Nephron (organoid): Measurements from ENCODE around the gene ITFG1.
A peak's percentile ranks its signal among the peaks of the same experiment; 100 is the strongest.
"Not testable (repeated sequence)": the region's sequence is repeated elsewhere in the genome, so short reads cannot be mapped to it uniquely, and the experiment has no call there.

Source experiments
- H3K27ac Mint-ChIP-seq, 3 experiments: 2 replicates each; pipeline ENCODE4 v1.8.0; 2020; ENCODE audit warnings: mixed read lengths in 3 of 3, mild to moderate bottlenecking in 2 of 3, moderate library complexity in 1 of 3
- H3K27me3 Mint-ChIP-seq: 2 replicates; pipeline ENCODE4 v1.8.0; 2021; ENCODE audit warnings: low read depth, mild to moderate bottlenecking, moderate library complexity, mixed read lengths
- H3K36me3 Mint-ChIP-seq: 2 replicates; pipeline ENCODE4 v1.8.0; 2020; ENCODE audit warnings: low read depth, mixed read lengths
- H3K4me1 Mint-ChIP-seq: 2 replicates; pipeline ENCODE4 v1.8.0; 2020; ENCODE audit warnings: mixed read lengths
- H3K4me3 Mint-ChIP-seq, 3 experiments: 2 replicates each; pipeline ENCODE4 v1.8.0; 2020; ENCODE audit warnings: mild to moderate bottlenecking in 3 of 3, mixed read lengths in 3 of 3, moderate library complexity in 2 of 3
- H3K9me3 Mint-ChIP-seq: 2 replicates; pipeline ENCODE4 v1.8.0; 2020; ENCODE audit warnings: mixed read lengths
- TF ChIP-seq, protein P1 (sequence below), 3 experiments: fragments of 200-600 bp; sonication (generic); IDR thresholded peaks; one replicate each; pipeline ENCODE4 v1.5.0; 2021; ENCODE audit warnings: antibody characterized with exemption in 3 of 3; ENCODE audit not compliant: unreplicated experiment in 3 of 3

The ITFG1 gene

DNA sequence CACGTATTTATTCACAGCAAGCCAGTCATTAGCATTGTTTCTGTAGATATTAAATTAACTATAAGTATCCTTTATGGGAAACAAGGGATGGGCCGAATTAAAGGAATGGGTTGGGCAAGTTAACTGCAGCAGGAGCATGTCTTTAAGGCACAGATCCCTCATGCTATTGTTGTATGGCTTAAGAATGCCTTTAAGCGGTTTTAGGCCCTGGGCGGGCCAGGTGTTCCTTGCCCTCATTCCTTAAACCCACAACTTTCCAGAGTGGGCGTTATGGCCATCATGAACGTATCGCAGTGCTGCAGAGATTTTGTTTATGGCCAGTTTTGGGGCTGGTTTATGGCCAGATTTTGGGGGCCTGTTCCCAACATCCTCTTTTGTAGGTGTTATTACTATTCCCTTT is 9.3 kb upstream of the ITFG1 start:
- H3K9me3 Mint-ChIP-seq: no peaks in the 10 kb centered on the region
- TF ChIP-seq, protein P1, sequence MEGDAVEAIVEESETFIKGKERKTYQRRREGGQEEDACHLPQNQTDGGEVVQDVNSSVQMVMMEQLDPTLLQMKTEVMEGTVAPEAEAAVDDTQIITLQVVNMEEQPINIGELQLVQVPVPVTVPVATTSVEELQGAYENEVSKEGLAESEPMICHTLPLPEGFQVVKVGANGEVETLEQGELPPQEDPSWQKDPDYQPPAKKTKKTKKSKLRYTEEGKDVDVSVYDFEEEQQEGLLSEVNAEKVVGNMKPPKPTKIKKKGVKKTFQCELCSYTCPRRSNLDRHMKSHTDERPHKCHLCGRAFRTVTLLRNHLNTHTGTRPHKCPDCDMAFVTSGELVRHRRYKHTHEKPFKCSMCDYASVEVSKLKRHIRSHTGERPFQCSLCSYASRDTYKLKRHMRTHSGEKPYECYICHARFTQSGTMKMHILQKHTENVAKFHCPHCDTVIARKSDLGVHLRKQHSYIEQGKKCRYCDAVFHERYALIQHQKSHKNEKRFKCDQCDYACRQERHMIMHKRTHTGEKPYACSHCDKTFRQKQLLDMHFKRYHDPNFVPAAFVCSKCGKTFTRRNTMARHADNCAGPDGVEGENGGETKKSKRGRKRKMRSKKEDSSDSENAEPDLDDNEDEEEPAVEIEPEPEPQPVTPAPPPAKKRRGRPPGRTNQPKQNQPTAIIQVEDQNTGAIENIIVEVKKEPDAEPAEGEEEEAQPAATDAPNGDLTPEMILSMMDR (IDR thresholded peaks at IDR 0.05; ENCODE audit: unreplicated experiment in 3 of 3): no peak
- peaks cover 4% of the 10 kb centered on the region for H3K4me1 Mint-ChIP-seq
- no peaks in the 10 kb centered on the region for H3K27me3 Mint-ChIP-seq
- no peak overlapping the region for H3K27ac Mint-ChIP-seq
- peaks cover 5% of the 10 kb centered on the region for H3K36me3 Mint-ChIP-seq
- H3K4me3 Mint-ChIP-seq: no peak overlapping the region

DNA sequence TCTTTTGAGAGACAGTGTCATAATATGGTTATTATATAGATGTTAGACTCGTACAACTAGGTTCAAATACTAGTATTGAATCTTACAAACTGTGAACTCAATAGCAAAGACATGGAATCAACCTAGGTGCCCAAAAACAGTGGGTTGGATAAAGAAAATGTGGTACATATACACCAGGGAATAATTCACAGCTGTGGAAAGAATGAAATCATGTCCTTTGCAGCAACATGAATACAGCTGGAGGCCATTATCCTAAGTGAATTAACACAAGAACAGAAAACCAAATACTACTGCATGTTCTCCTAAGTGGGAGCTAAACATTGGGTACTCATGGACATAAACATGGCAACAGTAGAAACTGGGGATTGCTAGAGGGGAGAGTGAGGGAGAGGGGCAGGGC is 8.4 kb upstream of the ITFG1 start:
- Mint-ChIP-seq H3K4me3 (no peak overlapping the region), H3K36me3 (peaks cover 5% of the 10 kb centered on the region), H3K27ac (no peak overlapping the region), H3K9me3 (no peaks in the 10 kb centered on the region), H3K4me1 (peaks cover 4% of the 10 kb centered on the region), H3K27me3 (no peaks in the 10 kb centered on the region)
- TF ChIP-seq, protein P1 (IDR thresholded peaks at IDR 0.05; ENCODE audit: unreplicated experiment in 3 of 3): no peak

DNA sequence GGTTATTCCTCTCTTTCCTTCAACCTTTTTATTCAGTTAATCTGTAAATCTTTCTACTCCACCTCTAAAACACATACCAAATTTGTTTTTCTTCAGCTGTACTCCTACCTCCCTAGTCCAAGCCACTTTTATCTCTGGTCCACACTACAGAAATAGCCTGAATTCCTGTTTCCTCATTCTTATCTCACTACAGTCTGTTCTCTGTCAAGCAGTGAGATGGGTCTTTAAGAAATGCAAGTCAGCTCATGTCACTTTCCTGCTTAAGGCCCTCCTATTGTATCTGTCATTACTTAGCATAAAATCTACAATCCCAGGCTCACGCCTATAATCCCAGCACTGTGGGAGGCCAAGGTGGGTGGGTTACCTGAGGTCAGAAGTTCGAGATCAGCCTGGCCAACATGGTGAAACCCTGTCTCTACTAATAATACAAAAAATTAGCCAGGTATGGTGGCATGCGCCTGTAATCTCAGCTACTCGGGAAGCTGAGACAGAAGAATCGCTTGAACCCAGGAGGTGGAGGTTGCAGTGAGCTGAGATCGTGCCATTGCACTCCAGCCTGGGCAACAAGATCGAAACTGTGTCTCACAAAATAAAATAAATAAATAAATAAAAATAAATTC is 7.3 kb upstream of the ITFG1 start:
- not testable (repeated sequence) for H3K9me3 Mint-ChIP-seq, H3K27me3 Mint-ChIP-seq, H3K36me3 Mint-ChIP-seq, H3K4me3 Mint-ChIP-seq
- Mint-ChIP-seq H3K27ac (peak overlapping the region in 1 of 3 experiments; percentile 29), H3K4me1 (peaks cover 10% of the 10 kb centered on the region)

DNA sequence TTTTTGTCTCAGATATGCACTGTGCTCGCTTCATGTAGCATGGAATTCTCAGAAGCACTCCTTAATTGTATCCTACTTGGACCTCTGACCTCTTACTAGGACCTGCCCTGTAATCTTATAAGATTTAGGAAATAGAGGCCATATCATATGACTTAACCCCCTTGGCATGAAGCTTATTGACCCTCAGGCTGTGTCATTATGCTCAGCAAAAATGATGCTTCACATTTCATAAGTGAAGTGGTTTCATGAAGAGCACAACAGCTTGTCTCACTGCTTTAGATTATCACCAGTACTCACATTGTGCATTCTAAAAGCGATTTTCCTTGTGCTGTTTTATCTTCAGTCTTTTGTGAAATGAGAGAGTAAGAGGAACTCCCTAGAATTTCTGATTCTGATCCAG is 6.6 kb upstream of the ITFG1 start:
- Mint-ChIP-seq H3K4me1 (peaks cover 16% of the 10 kb centered on the region), H3K4me3 (no peak overlapping the region), H3K27me3 (no peaks in the 10 kb centered on the region), H3K9me3 (no peaks in the 10 kb centered on the region), H3K27ac (no peak overlapping the region), H3K36me3 (peaks cover 5% of the 10 kb centered on the region)
- TF ChIP-seq, protein P1 (IDR thresholded peaks at IDR 0.05; ENCODE audit: unreplicated experiment in 3 of 3): no peak

DNA sequence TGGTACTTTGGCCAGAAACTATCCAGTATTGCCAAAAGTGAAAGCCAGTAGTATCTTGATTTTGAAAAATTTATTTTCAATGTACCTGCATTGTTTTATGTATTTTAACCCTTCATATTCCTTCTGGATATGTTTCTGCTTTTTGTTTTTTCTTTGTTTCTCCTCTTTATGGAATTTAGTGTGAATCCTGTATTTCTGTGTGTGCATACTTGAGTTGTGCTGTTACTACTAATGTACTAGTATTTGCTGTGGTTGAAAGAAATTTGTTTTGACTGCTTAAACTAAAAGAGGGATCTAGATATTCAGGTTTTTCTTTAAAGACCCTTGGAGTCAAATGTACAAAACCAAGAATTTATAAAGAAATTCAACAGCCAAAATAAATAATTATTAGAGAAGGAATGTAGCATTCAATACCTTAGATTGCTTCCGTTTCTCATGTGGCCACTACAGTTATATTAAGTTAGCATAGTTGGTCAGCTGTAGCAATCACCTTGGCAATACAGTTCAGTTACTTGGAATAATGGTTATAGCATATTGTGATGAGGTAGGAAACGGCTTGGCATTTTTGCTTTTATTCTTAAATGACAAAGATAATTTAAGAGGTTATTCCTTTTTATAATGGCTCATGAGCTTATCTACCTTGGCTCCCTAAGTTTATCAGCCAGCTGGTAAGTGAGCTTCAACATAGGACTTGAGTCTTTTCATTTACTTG is 5.2 kb upstream of the ITFG1 start:
- no peaks in the 10 kb centered on the region for H3K27me3 Mint-ChIP-seq
- no peak overlapping the region for H3K27ac Mint-ChIP-seq
- no peaks in the 10 kb centered on the region for H3K9me3 Mint-ChIP-seq
- TF ChIP-seq, protein P1 (IDR thresholded peaks at IDR 0.05; ENCODE audit: unreplicated experiment in 3 of 3): no peak
- H3K4me1 Mint-ChIP-seq: peaks cover 23% of the 10 kb centered on the region
- H3K4me3 Mint-ChIP-seq: no peak overlapping the region
- H3K36me3 Mint-ChIP-seq: peaks cover 2% of the 10 kb centered on the region

DNA sequence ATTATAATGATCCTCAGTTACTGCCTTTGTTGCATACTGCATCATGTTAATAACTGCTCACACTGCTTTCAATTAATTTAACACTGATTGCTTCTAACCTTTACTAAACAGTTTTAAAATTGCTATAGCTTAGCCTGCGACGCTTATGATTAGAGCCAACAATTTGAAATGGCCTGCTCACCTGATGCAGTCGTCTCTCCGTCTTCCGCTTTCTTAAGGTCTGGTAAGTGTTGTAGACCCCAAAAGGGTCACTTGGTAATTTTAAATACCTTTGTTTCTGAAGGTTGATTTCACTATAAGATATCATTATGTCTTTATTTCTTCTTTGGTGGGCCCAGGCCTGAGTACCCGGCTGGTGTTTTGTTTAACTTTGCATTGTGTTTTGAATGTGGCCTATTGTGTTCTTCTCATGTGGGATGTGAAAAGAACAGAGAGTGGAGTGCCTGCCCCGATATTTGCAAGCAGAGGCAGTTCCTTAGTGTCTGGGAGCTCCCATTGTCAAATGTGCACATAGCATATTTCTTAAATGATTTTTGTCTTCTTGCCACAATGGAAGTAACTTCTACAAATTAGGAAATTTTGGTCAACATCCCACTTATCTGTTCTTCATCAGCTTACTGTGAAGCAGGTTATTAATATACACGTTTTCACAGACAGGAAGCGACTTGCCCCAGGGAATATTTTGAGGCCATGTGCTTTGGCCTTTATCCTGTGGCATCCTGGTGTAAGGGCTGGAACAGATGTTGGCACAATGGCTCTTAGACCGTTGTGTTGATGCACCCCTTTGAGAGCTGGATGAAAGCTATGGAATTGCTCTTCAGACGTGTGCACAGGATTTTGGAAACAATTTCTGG is 3.1 kb upstream of the ITFG1 start:
- Mint-ChIP-seq H3K4me3 (peak overlapping the region; percentile 28 to 48 (median 44)), H3K4me1 (peaks cover 34% of the 10 kb centered on the region), H3K27me3 (no peaks in the 10 kb centered on the region), H3K36me3 (no peaks in the 10 kb centered on the region), H3K27ac (peak overlapping the region in 1 of 3 experiments; percentile 37), H3K9me3 (no peaks in the 10 kb centered on the region)
- TF ChIP-seq, protein P1 (IDR thresholded peaks at IDR 0.05; ENCODE audit: unreplicated experiment in 3 of 3): no peak
